SK-N-SH (cell line): ENCODE data around the gene ZNF439. TPM values are rescaled to one million over a fixed set of nuclear protein-coding genes. Genes with fewer than 3 reads are reported as not detected.

Experiments used
- CTCF ChIA-PET: fragments of 300-600, 350-600 bp; formaldehyde crosslinking; extraction: SDS; loops from one replicate; lab custom pipeline; 2021; lab: Yijun Ruan, JAX
- POLR2A ChIA-PET: fragments of 350-600 bp; sonication (Branson Sonifier 250); formaldehyde crosslinking; extraction: SDS; loops from one replicate; lab custom pipeline; 2020; ENCODE audit warnings: antibody characterized with exemption, inconsistent platforms; lab: Yijun Ruan, JAX
- DNase-seq: peaks from one replicate; pipeline ENCODE4 v3.0.0; 2012
- H2AFZ ChIP-seq: fragments of 200-600 bp; sonication (generic); 2 replicates; pipeline ENCODE4 v1.8.1; 2016; ENCODE audit warnings: antibody characterized with exemption, mild to moderate bottlenecking, low read depth
- H3F3A ChIP-seq: fragments of 200-600 bp; sonication (generic); replicated peaks from 2 replicates; pipeline ENCODE3; 2016; ENCODE audit warnings: antibody characterized with exemption, mild to moderate bottlenecking; ENCODE audit not compliant: insufficient read depth
- H3K27ac ChIP-seq, 2 experiments: fragments of 200-500 bp in 1 of 2; fragments of 200-600 bp in 1 of 2; sonication (Bioruptor generic) in 1 of 2; sonication (generic), shearing (Covaris generic) in 1 of 2; 2 replicates each; pipeline versions ENCODE4 v1.5.1 to v1.6.1; 2014 to 2016; ENCODE audit warnings: low read depth in 2 of 2, inconsistent platforms in 1 of 2, low read length in 1 of 2, mild to moderate bottlenecking in 1 of 2, mixed read lengths in 1 of 2
- H3K27me3 ChIP-seq: fragments of 200-600 bp; sonication (generic), shearing (Covaris generic); 2 replicates; pipeline ENCODE4 v1.6.1; 2016; ENCODE audit warnings: mixed run types; ENCODE audit not compliant: insufficient read depth
- H3K36me3 ChIP-seq, 2 experiments: fragments of 200-500 bp in 1 of 2; fragments of 200-600 bp in 1 of 2; sonication (Bioruptor generic) in 1 of 2; sonication (generic) in 1 of 2; replicated peaks in 1 of 2; 2 replicates each; pipeline versions ENCODE3 to v1.5.1; 2014 to 2016; ENCODE audit warnings: low read length in 1 of 2, mild to moderate bottlenecking in 1 of 2; ENCODE audit not compliant: insufficient read depth in 2 of 2, control insufficient read depth in 1 of 2
- H3K4me1 ChIP-seq, 2 experiments: fragments of 200-500 bp in 1 of 2; fragments of 200-600 bp in 1 of 2; sonication (Bioruptor generic) in 1 of 2; sonication (generic), shearing (Covaris generic) in 1 of 2; 2 replicates each; pipeline versions ENCODE4 v1.5.1 to v1.6.1; 2014 to 2016; ENCODE audit warnings: low read depth in 1 of 2, low read length in 1 of 2, mixed run types in 1 of 2; ENCODE audit not compliant: insufficient read depth in 2 of 2, control insufficient read depth in 1 of 2
- H3K4me2 ChIP-seq: fragments of 200-600 bp; sonication (generic), shearing (Covaris generic); 2 replicates; pipeline ENCODE4 v1.6.1; 2017; ENCODE audit warnings: mixed run types
- H3K4me3 ChIP-seq, 2 experiments: fragments of 200-500 bp in 1 of 2; fragments of 200-600 bp in 1 of 2; sonication (Bioruptor generic) in 1 of 2; sonication (generic), shearing (Covaris generic) in 1 of 2; 2 replicates each; pipeline versions ENCODE4 v1.5.1 to v1.8.1; 2014 to 2016; ENCODE audit warnings: low read depth in 2 of 2, inconsistent platforms in 1 of 2, low read length in 1 of 2, mild to moderate bottlenecking in 1 of 2, mixed read lengths in 1 of 2, moderate library complexity in 1 of 2
- H3K79me2 ChIP-seq: fragments of 200-600 bp; sonication (generic); 2 replicates; pipeline ENCODE4 v1.8.1; 2017; ENCODE audit warnings: mild to moderate bottlenecking; ENCODE audit not compliant: insufficient read depth
- H3K9ac ChIP-seq: fragments of 200-600 bp; sonication (generic); 2 replicates; pipeline ENCODE4 v1.6.1; 2017; ENCODE audit warnings: mixed run types
- H3K9me2 ChIP-seq: fragments of 200-600 bp; sonication (generic); 2 replicates; pipeline ENCODE4 v1.6.1; 2017; ENCODE audit warnings: mixed run types
- H3K9me3 ChIP-seq: fragments of 200-600 bp; sonication (generic); 2 replicates; pipeline ENCODE4 v1.6.1; 2017; ENCODE audit warnings: mixed run types, mild to moderate bottlenecking, moderate library complexity
- H4K20me1 ChIP-seq: fragments of 200-600 bp; sonication (generic); 2 replicates; pipeline ENCODE4 v1.6.1; 2017; ENCODE audit warnings: mild to moderate bottlenecking, mixed run types; ENCODE audit not compliant: insufficient read depth
- CHD2 ChIP-seq: fragments of 150-350 bp; IDR thresholded peaks from 2 replicates; pipeline ENCODE4 v1.6.1; 2018; ENCODE audit warnings: low read length; ENCODE audit not compliant: partially characterized antibody
- EZH2phosphoT487 ChIP-seq: fragments of 200-600 bp; sonication (generic); IDR thresholded peaks from 2 replicates; pipeline ENCODE4 v1.6.1; 2017; ENCODE audit warnings: low read depth, mixed run types, mild to moderate bottlenecking, antibody characterized with exemption, moderate library complexity, borderline replicate concordance
- FOXM1 ChIP-seq: IDR thresholded peaks from 2 replicates; pipeline ENCODE4 v1.4.0; 2012; ENCODE audit warnings: low read depth, mild to moderate bottlenecking
- GATA2 ChIP-seq: sonication (generic); formaldehyde crosslinking; IDR thresholded peaks from 2 replicates; pipeline ENCODE4 v1.5.0; 2020; ENCODE audit warnings: mild to moderate bottlenecking, missing genetic modification reagents
- JUND ChIP-seq: IDR thresholded peaks from 2 replicates; pipeline ENCODE4 v1.4.0; 2012
- MAX ChIP-seq: IDR thresholded peaks from 2 replicates; pipeline ENCODE4 v1.4.0; 2012; ENCODE audit warnings: low read depth
- MEF2A ChIP-seq: IDR thresholded peaks from 2 replicates; pipeline ENCODE4 v1.4.0; 2012; ENCODE audit warnings: low read depth, borderline replicate concordance
- RAD21 ChIP-seq: IDR thresholded peaks from 2 replicates; pipeline ENCODE4 v1.6.1; 2012; ENCODE audit warnings: mild to moderate bottlenecking, low read length
- RCOR1 ChIP-seq: fragments of 150-350 bp; IDR thresholded peaks from 2 replicates; pipeline ENCODE4 v1.6.1; 2017; ENCODE audit warnings: antibody characterized with exemption, low read length
- RFX5 ChIP-seq: IDR thresholded peaks from 2 replicates; pipeline ENCODE4 v1.6.1; 2012; ENCODE audit warnings: mild to moderate bottlenecking, improper control_type of control experiment, low read length
- SIN3A ChIP-seq: IDR thresholded peaks from 2 replicates; pipeline ENCODE4 v1.6.1; 2012; ENCODE audit warnings: low read depth, mild to moderate bottlenecking, low read length, moderate library complexity, borderline replicate concordance
- SMC3 ChIP-seq: IDR thresholded peaks from 2 replicates; pipeline ENCODE4 v1.6.1; 2012; ENCODE audit warnings: low read depth, low read length, improper control_type of control experiment
- TAF1 ChIP-seq: IDR thresholded peaks from 2 replicates; pipeline ENCODE4 v1.6.1; 2012; ENCODE audit warnings: low read depth, mild to moderate bottlenecking, low read length, moderate library complexity, borderline replicate concordance
- TCF12 ChIP-seq: IDR thresholded peaks from 2 replicates; pipeline ENCODE4 v1.4.0; 2012
- TEAD4 ChIP-seq: IDR thresholded peaks from 2 replicates; pipeline ENCODE4 v1.4.0; 2012; ENCODE audit warnings: mild to moderate bottlenecking, borderline replicate concordance; ENCODE audit not compliant: insufficient read depth
- YY1 ChIP-seq: IDR thresholded peaks from 2 replicates; pipeline ENCODE4 v1.4.0; 2012; ENCODE audit warnings: low read depth, mild to moderate bottlenecking
- WGBS: methylation state at CpG from one replicate; pipeline ENCODE4 v1.1.6; 2017; ENCODE audit warnings: low lambda C conversion rate; 5-methylcytosine and 5-hydroxymethylcytosine counted together
- polyA plus RNA-seq, 3 experiments: library from polyadenylated mRNA; depleted of rRNA; stranded (reverse); fragments of >200 nt; gene quantifications; 2 replicates each; pipeline ENCODE4 v1.2.3, GENCODE V29; 2012
- TF ChIP-seq, protein P1 (sequence below): IDR thresholded peaks from 2 replicates; pipeline ENCODE4 v1.4.0; 2012; ENCODE audit warnings: low read depth, borderline replicate concordance
- TF ChIP-seq, protein P2 (sequence below): fragments of 150-350 bp; IDR thresholded peaks from 2 replicates; pipeline ENCODE4 v1.6.1; 2016; ENCODE audit warnings: mild to moderate bottlenecking, low read depth, low read length
- TF ChIP-seq, protein P3 (sequence below): IDR thresholded peaks from 2 replicates; pipeline ENCODE4 v1.4.0; 2012; ENCODE audit warnings: low read depth, borderline replicate concordance

ZNF439 gene
- polyA plus RNA-seq, 1 of the 3 experiments (the other 2 are of a cell fraction) = 1.7 TPM

DNA sequence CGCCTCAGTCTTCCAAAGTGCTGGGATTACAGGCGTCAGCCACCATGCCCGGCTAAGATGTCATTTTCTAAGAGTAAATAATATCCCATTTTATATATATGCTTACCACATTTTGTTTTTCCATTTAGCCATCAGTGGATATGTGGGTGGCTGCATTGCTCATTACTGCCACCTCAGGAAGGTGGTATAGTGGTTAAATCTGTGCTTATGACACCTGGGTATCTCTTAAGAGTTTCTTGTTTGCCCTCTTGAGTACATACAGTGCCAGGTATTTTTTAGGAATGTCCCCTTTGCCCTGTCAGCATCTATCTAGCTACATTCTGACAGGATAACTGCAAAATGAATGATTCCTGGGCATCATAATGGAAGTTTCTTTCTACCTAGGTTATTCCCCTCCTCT, 53.7 kb downstream of the ZNF439 start:
- WGBS = 65% methylated on average over 3 of the region's 3 CpGs
- Histone ChIP-seq H3K79me2 (no peaks in the 10 kb centered on the region), H3K9me2 (no peaks in the 10 kb centered on the region), H3K36me3 (peaks cover 11 to 13% of the 10 kb centered on the region in 2 experiments), H3K4me1 (no peaks in the 10 kb centered on the region), H3K9me3 (peaks cover 18% of the 10 kb centered on the region), H3K9ac (no peak overlapping the region), H3F3A (no peaks in the 10 kb centered on the region), H3K27ac (no peak overlapping the region), H4K20me1 (no peaks in the 10 kb centered on the region), H3K4me2 (no peak overlapping the region), H3K4me3 (no peak overlapping the region), H3K27me3 (no peaks in the 10 kb centered on the region), H2AFZ (no peak overlapping the region)
- ChIA-PET CTCF (no interaction called here), POLR2A (no interaction called here)
- TF ChIP-seq YY1 = no peak
- no peak for TF ChIP-seq CHD2
- TF ChIP-seq SIN3A = no peak
- no peak for TF ChIP-seq JUND
- no peak for TF ChIP-seq MAX
- TF ChIP-seq GATA2 (CRISPR knock-in tag) = no peak
- TF ChIP-seq, protein P1, sequence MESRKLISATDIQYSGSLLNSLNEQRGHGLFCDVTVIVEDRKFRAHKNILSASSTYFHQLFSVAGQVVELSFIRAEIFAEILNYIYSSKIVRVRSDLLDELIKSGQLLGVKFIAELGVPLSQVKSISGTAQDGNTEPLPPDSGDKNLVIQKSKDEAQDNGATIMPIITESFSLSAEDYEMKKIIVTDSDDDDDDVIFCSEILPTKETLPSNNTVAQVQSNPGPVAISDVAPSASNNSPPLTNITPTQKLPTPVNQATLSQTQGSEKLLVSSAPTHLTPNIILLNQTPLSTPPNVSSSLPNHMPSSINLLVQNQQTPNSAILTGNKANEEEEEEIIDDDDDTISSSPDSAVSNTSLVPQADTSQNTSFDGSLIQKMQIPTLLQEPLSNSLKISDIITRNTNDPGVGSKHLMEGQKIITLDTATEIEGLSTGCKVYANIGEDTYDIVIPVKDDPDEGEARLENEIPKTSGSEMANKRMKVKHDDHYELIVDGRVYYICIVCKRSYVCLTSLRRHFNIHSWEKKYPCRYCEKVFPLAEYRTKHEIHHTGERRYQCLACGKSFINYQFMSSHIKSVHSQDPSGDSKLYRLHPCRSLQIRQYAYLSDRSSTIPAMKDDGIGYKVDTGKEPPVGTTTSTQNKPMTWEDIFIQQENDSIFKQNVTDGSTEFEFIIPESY = no peak
- TF ChIP-seq, protein P2, sequence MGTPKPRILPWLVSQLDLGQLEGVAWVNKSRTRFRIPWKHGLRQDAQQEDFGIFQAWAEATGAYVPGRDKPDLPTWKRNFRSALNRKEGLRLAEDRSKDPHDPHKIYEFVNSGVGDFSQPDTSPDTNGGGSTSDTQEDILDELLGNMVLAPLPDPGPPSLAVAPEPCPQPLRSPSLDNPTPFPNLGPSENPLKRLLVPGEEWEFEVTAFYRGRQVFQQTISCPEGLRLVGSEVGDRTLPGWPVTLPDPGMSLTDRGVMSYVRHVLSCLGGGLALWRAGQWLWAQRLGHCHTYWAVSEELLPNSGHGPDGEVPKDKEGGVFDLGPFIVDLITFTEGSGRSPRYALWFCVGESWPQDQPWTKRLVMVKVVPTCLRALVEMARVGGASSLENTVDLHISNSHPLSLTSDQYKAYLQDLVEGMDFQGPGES = no peak
- DNase-seq = no peak

DNA sequence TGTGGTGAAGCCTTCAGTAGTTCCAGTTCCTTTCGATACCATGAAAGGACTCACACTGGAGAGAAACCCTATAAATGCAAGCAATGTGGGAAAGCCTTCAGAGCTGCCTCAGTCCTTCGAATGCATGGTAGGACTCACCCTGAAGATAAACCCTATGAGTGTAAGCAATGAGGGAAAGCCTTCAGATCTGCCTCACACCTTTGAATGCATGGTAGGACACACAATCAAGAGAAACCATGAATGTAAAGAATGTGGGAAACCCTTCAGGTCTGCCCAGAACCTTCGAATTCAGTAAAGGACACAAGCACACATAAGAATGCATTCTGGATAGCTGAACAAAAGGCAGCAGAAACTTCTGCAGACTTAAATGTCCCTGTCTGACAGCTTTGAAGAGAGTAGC, 57.4 kb downstream of the ZNF439 start:
- 33% methylated on average over 3 of the region's 3 CpGs for WGBS
- Histone ChIP-seq H3K27ac (no peak overlapping the region), H3K9me2 (no peaks in the 10 kb centered on the region), H4K20me1 (no peaks in the 10 kb centered on the region), H3K9ac (no peak overlapping the region), H3K4me1 (no peaks in the 10 kb centered on the region), H3K4me3 (peak overlapping the region in 1 of 2 experiments; percentile 25; a peak in 1 of 4 replicates), H2AFZ (no peak overlapping the region), H3K9me3 (peaks cover 18% of the 10 kb centered on the region), H3K36me3 (peaks cover 11 to 13% of the 10 kb centered on the region in 2 experiments), H3K4me2 (no peak overlapping the region), H3K79me2 (no peaks in the 10 kb centered on the region), H3F3A (no peaks in the 10 kb centered on the region), H3K27me3 (no peaks in the 10 kb centered on the region)
- ChIA-PET CTCF (interaction anchor here (1.4 kb wide), 1 partner anchor 108 kb away, joined by 5 read pairs; no protein-coding TSS in a partner anchor), POLR2A (no interaction called here)
- DNase-seq = no peak
- TF ChIP-seq JUND = no peak
- TF ChIP-seq RFX5 = no peak
- no peak for TF ChIP-seq RCOR1
- no peak for TF ChIP-seq RAD21
- no peak for TF ChIP-seq MEF2A
- TF ChIP-seq, protein P2 = no peak
- TF ChIP-seq EZH2phosphoT487 = no peak
- TF ChIP-seq TCF12 = no peak
- TF ChIP-seq, protein P1 = no peak
- no peak for TF ChIP-seq SIN3A
- no peak for TF ChIP-seq MAX
- TF ChIP-seq SMC3 = no peak
- no peak for TF ChIP-seq TEAD4
- TF ChIP-seq TAF1 = no peak
- no peak for TF ChIP-seq CHD2
- no peak for TF ChIP-seq FOXM1
- TF ChIP-seq, protein P3, sequence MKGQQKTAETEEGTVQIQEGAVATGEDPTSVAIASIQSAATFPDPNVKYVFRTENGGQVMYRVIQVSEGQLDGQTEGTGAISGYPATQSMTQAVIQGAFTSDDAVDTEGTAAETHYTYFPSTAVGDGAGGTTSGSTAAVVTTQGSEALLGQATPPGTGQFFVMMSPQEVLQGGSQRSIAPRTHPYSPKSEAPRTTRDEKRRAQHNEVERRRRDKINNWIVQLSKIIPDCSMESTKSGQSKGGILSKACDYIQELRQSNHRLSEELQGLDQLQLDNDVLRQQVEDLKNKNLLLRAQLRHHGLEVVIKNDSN = no peak
